Left hindlimb (tissue), 1 donor: ENCODE measurements around the gene CCL2.

Experiments used
- DNase-seq: peaks from one replicate; pipeline ENCODE4 v3.0.0-alpha.2; 2018

CCL2 gene

DNA sequence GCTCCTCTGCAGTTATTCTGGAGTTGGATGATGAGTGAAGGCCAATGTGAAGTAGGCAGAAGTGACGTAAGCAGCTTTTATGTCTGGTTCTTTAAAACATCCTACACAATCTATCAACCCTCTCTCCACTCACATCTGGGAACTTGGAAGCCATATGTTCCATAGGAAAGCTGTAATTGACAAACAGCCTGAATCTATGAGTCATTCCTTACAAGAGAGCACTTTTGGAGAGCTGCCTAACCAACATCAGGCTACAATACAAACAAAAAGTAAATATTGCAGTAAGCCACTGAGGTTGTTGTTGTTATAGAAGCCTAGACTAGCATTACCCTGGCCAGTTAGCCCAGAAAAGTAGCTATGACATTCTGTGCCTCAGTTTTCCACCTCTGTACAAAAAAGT is 20.8 kb downstream of the CCL2 start:
- no peak for DNase-seq

DNA sequence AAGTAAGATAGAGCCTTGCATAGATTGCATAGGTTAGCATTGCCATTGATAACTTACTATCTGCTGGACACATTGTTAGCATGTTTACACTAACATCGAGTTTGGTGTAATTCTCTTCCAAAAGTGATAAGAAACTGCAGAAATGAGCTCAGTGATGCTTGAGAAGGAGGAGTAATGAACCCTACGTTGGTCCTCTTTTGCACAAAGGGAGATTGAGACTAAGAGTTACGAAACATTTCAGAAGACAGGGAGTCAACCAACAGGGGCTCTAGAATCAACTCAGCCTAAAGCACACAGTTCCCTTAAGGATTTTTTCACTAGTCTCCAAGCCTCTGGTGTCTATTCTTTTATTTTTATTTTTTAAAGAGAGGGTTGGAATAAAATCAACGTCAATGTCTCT is 21.7 kb downstream of the CCL2 start:
- no peak for DNase-seq

- no peak for DNase-seq
Measured at GRCh38 chr17:34283571-34283970, 28.5 kb downstream of the CCL2 start.

DNA sequence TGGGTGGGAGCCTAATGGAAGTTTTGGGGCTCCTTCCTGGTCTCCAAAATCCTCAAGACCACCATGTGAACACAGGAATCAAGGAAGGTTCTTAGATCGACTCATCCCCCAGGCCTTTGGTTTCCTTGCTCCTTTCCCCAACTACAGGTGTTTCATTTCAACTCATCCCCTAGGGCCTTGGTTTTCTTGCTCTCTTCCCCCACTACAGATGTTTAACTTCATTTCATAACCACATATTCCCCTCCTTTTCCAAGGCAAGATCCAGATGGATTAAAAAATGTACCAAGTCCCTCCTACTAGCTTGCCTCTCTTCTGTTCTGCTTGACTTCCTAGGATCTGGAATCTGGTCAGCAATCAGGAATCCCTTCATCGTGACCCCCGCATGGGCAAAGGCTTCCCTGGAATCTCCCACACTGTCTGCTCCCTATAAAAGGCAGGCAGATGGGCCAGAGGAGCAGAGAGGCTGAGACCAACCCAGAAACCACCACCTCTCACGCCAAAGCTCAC is 30.3 kb downstream of the CCL2 start, which contains the start of gene CCL11:
CCL11 (plus strand) TSS at position 457 of the 507 bp plus-strand sequence. CDS start 67 bp downstream, outside the sequence.
- DNase-seq, result no peak

DNA sequence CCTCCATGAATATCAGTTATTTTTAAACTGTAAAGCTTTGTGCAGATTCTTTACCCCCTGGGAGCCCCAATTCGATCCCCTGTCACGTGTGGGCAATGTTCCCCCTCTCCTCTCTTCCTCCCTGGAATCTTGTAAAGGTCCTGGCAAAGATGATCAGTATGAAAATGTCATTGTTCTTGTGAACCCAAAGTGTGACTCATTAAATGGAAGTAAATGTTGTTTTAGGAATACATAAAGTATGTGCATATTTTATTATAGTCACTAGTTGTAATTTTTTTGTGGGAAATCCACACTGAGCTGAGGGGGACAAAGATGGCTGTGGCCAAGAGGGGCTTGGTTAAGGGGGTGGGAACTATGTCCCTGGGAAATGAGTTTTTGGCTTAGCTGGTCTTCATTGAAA is 32.8 kb downstream of the CCL2 start:
- DNase-seq, result no peak

DNA sequence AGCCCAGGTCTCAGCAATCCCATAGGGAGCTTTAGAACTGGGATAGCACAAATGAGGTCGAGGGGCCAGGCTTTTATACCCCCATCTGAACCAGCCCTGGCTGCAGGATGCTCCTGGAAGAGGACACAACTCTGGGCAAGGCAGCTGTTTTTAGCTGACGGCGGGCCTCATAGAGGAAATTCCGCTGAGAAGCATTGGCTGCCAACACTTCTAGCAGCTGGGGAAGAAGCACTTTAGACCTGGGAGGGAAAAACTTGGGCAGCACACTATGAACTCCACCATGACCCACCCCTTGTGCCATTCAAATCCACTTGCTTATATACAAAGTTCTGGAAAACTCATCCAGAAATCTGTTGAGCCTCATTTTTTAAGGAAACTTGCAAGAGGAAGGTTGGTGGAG is 35.5 kb downstream of the CCL2 start:
- DNase-seq, result no peak

- DNase-seq, result no peak
Measured at GRCh38 chr17:34291721-34292348, 36.8 kb downstream of the CCL2 start.

DNA sequence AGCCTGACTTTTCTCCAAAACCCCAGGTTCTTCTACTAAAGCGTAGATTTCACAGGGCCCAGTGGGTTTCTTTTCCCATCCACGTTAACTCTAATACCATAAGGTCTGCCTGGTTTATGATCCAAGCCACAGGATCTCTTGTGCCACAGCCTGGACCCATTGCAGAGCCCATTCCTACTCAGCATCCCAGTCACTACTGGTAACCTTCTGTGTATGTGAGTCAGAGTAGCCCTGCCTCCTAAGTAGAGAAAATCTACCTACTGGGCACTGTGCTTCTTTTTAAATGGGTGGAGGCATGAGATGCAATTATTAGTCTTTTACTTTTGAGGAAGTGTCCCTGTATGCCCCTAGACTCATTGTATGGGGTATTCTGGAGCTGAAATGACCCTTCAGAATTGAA is 43.9 kb downstream of the CCL2 start:
- DNase-seq, result no peak

GRCh38 chr17:34299956-34300577 is 45.0 kb downstream of the CCL2 start:
- DNase-seq, result no peak

DNA sequence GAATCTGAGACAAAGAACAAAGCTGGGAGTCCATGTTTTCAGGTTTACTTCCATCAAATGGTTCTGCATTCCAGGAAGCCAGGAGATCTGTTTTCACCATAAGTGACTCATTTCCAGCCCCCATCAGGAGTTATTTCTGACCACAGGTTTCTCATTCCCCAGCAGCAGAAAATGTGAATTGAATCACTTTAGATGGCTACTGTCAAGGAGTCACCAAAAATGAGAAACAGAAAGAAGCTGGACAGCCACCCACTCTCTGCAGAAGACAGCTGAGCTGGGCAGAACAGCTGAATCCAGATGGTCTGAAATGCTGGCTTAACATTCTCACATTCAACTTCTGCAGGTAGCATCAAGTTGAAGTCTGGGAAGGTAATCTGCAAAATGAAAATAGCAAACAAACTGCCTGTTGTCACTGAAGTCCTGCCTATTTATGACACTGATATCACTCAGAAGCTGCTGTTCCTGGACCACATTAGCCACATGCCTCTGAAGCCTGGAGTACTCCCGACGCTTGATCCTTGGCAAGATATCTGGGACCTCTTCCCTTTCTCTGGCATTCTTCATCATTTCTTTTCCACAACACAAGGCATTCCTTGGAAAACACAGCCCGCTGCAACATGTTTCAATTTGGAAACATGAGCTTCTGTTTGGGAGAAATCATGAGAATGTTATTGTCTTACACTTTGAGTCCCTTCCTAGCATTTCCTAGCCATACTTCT is 45.7 kb downstream of the CCL2 start:
- DNase-seq, result no peak

DNA sequence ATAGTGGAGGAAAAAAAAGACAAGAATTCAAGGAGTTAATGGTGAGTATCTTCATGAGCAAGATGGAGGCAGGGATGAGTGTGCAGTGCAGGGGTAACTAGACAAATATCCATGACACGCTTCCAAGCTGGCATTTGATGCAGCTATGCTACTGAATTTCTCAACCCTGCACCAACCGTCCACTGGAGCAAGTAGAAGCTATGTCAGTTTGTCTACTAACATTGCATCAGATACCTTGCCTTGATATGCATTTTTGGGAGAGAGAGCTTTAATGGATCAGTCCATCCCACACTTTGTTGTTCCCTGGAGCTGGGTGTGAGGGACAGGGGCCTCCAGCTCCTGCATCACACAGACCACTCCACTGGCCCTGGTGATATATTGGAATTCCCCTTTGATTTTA is 46.9 kb downstream of the CCL2 start:
- no peak for DNase-seq

- DNase-seq, result no peak
Measured at GRCh38 chr17:34302636-34303035, 47.6 kb downstream of the CCL2 start.

DNA sequence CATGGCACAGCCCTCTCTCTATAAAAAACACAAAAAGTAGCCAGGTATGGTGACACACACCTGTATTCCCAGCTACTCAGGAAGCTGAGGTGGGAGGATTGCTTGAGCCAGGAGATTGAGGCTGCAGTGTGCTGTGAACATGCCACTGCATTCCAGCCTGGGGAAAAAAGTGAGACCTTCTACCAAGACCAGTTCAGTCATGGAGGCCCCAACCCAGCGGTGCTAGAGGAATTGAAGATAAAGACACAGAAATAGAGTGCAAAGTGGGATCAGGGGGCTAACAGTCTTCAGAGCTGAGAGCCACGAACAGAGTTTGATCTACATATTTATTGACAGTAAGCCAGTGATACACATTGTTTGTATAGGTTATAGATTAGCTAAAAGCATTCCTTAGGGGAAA is 48.5 kb downstream of the CCL2 start:
- no peak for DNase-seq

- DNase-seq, result no peak
Measured at GRCh38 chr17:34305061-34305460, 50.0 kb downstream of the CCL2 start.

DNA sequence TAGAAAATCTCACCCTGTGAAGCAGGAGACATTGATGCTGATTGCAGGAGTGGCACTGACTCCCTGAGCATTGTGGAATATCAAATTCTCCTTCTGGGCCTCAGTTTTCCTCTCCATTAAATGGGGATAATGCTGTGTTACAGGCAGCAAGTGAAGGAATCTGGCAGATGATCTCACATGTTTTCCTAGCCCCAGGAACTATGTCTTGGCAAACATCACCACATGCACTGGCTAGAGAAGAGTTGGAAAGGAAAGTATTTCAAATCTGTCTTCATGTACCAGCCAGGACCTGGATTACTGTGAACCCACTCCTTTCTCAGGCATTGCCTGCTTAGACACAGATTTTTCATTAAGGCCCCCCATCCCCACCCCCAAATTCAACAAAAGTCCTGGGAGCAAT is 50.5 kb downstream of the CCL2 start:
- DNase-seq, result no peak

DNA sequence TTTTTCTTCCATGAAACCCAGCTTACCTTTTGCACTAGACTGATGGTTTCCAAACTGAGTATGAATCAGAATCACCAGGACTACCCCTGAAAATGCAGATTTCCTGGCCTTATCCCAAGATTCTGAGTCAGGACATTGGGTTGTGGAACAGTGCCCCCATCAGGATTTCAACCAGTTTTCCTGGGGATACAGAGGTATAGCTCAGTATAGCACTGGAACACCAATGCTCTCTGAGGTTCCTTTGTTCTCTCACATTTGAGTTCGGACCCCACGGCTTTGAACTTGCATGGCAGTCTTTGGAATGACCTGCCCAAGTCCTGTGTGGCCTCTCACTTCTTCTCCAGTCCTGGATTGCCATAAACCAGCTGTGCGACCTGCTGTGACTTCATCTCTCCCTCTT is 51.4 kb downstream of the CCL2 start:
- no peak for DNase-seq
